Measurements from ENCODE around the gene GAGE2A.
A peak's percentile ranks its signal among the peaks of the same experiment; 100 is the strongest.
"Not testable (repeated sequence)": the region's sequence is repeated elsewhere in the genome, so short reads cannot be mapped to it uniquely, and the experiment has no call there.

GAGE2A gene, protein sequence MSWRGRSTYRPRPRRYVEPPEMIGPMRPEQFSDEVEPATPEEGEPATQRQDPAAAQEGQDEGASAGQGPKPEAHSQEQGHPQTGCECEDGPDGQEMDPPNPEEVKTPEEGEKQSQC

DNA sequence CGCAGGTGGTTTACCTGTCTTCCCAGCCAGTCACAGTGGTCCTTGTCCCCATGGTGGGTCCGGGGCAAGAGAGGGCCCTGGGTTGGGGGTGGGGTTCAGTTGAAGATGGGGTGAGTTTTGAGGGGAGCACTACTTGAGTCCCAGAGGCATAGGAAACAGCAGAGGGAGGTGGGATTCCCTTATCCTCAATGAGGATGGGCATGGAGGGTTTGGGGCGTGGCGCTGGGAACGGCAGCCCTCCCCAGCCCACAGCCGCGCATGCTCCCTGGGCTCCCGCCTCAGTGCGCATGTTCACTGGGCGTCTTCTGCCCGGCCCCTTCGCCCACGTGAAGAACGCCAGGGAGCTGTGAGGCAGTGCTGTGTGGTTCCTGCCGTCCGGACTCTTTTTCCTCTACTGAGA, at the start of gene GAGE2A:
TSS of gene GAGE2A (plus strand) at position 301 of the 400 bp plus-strand sequence. CDS start 1,155 bp downstream, outside the sequence.
- not testable (repeated sequence) for DNase-seq (ENCODE audit: low spot score)

DNA sequence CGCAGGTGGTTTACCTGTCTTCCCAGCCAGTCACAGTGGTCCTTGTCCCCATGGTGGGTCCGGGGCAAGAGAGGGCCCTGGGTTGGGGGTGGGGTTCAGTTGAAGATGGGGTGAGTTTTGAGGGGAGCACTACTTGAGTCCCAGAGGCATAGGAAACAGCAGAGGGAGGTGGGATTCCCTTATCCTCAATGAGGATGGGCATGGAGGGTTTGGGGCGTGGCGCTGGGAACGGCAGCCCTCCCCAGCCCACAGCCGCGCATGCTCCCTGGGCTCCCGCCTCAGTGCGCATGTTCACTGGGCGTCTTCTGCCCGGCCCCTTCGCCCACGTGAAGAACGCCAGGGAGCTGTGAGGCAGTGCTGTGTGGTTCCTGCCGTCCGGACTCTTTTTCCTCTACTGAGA, 47.9 kb upstream of the GAGE2A start, which contains the start of gene GAGE12D:
TSS of gene GAGE12D (plus strand) at position 301 of the 400 bp plus-strand sequence. CDS start 1,155 bp downstream, outside the sequence.
- DNase-seq (ENCODE audit: low spot score), result not testable (repeated sequence)

DNA sequence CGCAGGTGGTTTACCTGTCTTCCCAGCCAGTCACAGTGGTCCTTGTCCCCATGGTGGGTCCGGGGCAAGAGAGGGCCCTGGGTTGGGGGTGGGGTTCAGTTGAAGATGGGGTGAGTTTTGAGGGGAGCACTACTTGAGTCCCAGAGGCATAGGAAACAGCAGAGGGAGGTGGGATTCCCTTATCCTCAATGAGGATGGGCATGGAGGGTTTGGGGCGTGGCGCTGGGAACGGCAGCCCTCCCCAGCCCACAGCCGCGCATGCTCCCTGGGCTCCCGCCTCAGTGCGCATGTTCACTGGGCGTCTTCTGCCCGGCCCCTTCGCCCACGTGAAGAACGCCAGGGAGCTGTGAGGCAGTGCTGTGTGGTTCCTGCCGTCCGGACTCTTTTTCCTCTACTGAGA, 38.3 kb upstream of the GAGE2A start, which contains the start of gene GAGE12E:
TSS of gene GAGE12E (plus strand) at position 301 of the 400 bp plus-strand sequence. CDS start 1,155 bp downstream, outside the sequence.
- DNase-seq (ENCODE audit: low spot score), result not testable (repeated sequence)

DNA sequence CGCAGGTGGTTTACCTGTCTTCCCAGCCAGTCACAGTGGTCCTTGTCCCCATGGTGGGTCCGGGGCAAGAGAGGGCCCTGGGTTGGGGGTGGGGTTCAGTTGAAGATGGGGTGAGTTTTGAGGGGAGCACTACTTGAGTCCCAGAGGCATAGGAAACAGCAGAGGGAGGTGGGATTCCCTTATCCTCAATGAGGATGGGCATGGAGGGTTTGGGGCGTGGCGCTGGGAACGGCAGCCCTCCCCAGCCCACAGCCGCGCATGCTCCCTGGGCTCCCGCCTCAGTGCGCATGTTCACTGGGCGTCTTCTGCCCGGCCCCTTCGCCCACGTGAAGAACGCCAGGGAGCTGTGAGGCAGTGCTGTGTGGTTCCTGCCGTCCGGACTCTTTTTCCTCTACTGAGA, 28.8 kb upstream of the GAGE2A start, which contains the start of gene GAGE12F:
TSS of gene GAGE12F (plus strand) at position 301 of the 400 bp plus-strand sequence. CDS start 1,155 bp downstream, outside the sequence.
- not testable (repeated sequence) for DNase-seq (ENCODE audit: low spot score)

DNA sequence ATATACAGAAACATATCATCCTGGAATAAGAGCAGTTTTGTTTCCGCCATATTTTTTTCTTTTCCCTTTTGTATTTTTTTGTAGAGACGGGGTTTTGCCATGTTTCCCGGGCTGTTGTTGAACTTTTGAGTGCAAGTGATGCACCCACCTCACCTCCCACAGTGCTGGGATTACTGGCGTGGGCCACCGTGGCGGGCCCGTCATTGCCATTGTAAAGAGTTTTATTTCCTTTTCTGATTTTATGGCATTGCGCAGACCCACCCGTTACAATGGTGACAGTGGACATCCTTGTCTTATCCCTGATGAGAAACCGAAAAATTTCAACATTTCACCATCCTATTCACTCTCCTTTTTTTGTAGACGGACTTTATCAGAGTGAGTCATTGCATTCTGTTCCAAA, 20.6 kb upstream of the GAGE2A start:
- DNase-seq (ENCODE audit: low spot score), result not testable (repeated sequence)

DNA sequence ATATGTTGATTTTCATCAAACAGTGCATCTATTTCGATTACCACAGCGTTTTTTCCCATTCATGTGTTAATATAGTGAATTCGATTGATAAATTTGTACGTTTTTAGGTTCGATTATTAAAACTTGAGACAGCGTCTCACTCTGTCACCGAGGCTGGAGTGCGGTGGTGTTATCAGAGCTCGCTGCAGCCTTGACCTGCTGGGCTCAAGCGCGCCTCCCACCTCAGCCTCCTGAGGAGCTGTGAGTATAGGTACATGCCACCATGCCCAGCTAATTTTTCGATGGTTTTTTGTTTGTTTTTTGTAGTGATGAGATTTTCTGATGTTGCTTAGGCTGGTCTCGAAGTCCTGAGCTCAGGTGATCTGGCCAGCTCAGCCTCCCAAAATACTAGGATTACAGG, 20.1 kb upstream of the GAGE2A start:
- DNase-seq (ENCODE audit: low spot score), result not testable (repeated sequence)

DNA sequence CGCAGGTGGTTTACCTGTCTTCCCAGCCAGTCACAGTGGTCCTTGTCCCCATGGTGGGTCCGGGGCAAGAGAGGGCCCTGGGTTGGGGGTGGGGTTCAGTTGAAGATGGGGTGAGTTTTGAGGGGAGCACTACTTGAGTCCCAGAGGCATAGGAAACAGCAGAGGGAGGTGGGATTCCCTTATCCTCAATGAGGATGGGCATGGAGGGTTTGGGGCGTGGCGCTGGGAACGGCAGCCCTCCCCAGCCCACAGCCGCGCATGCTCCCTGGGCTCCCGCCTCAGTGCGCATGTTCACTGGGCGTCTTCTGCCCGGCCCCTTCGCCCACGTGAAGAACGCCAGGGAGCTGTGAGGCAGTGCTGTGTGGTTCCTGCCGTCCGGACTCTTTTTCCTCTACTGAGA, 19.2 kb upstream of the GAGE2A start, which contains the start of gene GAGE12G:
TSS of gene GAGE12G (plus strand) at position 301 of the 400 bp plus-strand sequence. CDS start 1,155 bp downstream, outside the sequence.
- DNase-seq (ENCODE audit: low spot score), result not testable (repeated sequence)

DNA sequence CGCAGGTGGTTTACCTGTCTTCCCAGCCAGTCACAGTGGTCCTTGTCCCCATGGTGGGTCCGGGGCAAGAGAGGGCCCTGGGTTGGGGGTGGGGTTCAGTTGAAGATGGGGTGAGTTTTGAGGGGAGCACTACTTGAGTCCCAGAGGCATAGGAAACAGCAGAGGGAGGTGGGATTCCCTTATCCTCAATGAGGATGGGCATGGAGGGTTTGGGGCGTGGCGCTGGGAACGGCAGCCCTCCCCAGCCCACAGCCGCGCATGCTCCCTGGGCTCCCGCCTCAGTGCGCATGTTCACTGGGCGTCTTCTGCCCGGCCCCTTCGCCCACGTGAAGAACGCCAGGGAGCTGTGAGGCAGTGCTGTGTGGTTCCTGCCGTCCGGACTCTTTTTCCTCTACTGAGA, 9.6 kb upstream of the GAGE2A start, which contains the start of gene GAGE12H:
TSS of gene GAGE12H (plus strand) at position 301 of the 400 bp plus-strand sequence. CDS start 1,155 bp downstream, outside the sequence.
- not testable (repeated sequence) for DNase-seq (ENCODE audit: low spot score)

DNA sequence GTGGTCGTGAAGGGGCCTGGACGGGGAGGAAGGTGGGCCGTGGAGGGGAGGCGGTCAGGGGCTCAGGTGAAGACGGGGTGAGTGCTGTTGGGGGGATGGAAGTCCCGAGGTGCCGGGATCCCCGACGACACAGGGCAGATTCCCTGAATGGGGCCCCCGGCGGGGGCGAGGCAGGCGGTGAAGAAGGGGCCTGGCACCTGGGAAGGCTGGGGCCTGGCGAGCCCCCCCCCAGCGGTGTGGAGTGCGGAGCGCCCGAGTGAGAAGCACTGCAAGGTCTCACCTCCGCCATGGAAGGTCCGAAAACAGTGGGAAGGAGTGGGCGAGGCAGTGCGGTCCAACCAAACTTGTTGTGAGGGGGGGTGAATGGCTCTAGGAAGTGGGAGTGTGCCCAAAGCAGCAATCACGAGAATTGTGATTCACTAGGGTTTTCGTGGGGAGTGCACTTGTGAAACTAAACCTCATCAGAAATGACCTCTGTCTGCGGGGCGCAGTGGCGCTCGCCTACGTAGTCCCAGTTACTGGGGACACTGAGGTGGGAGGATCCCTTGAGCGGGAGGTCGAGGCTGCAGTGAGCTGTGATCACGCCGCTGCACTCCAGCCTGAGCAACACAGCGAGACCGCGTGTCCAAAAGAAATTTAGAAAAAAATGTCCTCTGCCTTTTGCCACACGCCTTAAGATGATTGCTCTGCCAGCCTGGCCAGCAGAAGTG, 628 bp downstream of the GAGE2A start:
- not testable (repeated sequence) for DNase-seq (ENCODE audit: low spot score)

DNA sequence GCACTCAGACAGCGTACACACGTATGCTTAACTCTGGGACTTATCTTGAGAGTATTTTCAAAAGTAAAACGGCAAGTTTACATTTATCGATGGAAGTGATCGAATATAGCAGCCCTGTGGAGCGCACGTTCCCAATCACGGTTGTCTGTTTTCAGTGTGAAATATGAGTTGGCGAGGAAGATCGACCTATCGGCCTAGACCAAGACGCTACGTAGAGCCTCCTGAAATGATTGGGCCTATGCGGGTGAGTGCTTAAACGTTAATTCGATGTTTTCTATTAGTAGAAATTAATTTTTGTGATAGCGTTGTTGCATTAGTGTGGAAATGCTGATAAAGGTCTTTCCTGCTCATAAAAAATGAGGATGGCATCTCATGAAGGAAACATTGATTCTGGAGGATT, 1.2 kb downstream of the GAGE2A start:
- not testable (repeated sequence) for DNase-seq (ENCODE audit: low spot score)

DNA sequence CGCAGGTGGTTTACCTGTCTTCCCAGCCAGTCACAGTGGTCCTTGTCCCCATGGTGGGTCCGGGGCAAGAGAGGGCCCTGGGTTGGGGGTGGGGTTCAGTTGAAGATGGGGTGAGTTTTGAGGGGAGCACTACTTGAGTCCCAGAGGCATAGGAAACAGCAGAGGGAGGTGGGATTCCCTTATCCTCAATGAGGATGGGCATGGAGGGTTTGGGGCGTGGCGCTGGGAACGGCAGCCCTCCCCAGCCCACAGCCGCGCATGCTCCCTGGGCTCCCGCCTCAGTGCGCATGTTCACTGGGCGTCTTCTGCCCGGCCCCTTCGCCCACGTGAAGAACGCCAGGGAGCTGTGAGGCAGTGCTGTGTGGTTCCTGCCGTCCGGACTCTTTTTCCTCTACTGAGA, 9.4 kb downstream of the GAGE2A start, which contains the start of gene GAGE1:
TSS of gene GAGE1 (plus strand) at position 301 of the 400 bp plus-strand sequence. CDS start 1,155 bp downstream, outside the sequence.
- DNase-seq (ENCODE audit: low spot score), result not testable (repeated sequence)

DNA sequence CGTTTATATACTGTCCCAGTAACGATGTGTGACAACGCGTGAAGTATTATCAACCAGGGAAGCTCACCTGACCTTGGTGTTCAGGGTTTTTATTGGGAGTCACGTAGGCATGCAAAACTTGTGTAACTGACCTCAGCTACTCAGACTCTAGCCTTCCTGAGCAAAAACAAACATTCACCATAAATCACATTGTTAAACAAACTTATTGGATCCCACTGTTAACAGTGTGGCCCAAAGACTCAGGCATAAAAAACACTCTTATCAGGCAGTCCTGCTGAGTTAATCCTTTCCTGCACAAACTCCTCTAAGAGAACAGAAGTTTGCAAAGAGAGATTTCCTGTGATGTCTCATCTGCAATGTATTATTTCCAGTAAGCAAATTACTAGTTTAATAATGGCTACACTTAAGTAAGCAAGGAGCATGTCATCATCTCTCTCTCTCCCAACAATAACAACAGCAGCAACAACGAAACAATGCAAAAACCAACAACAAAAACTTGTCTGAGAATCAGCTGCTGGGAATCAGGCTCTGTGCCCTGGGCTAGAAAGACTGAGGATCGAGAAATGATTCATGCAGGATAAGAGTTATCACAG, 21.5 kb downstream of the GAGE2A start:
- DNase-seq (ENCODE audit: low spot score), result no peak

DNA sequence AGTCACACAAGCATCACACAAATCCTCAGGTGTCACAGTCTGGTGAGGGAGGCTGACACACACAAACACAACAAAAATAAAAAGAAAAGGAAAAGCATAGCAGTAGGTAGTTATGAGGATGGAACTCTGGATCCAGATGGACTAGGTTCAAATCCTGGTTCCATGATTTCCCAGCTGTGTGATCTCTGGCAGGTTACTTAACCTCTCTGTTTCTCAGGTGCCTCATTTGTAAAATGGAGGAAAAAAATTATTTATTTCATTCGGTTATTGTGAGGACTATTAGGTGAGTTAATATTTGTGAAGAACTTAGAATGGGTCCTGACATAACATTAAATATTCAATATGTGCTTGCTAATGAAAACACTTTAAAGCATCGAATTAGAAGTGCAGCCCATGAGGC, 29.3 kb downstream of the GAGE2A start:
- DNase-seq (ENCODE audit: low spot score), result no peak

DNA sequence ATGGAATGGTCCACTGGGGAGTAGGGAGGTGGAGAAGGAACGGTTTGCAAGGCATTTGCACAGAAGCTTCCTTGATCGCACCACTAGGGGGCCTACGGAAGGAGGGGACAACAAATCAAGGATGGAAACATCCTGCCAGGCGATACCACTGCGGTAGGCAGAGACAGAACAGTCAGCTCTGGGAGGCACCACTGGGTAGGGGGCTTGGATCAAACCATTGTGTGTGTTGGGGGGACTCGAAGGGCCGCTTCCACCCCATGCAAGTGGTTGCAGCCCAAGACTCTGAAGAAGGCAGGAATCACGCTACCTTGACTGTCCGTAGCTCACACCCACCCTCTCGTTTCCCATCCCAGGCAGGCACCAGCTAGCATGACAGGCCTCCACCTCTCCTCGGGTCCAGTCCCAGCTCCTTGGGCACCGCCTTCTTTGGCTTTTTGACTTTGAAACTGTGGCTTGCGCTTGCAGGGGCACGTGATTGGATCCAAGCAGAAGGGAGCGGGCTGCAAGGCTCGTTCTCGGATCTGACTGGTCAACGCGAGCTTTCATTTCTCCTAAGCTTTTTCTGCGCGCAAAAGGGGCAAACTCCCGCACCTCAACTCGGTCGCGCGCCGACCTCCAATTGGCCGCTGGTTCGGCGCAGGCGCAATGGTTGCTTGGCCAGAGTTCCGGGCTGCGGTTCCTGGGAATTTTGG, 37.9 kb downstream of the GAGE2A start:
- DNase-seq (ENCODE audit: low spot score), result peak; percentile 10

DNA sequence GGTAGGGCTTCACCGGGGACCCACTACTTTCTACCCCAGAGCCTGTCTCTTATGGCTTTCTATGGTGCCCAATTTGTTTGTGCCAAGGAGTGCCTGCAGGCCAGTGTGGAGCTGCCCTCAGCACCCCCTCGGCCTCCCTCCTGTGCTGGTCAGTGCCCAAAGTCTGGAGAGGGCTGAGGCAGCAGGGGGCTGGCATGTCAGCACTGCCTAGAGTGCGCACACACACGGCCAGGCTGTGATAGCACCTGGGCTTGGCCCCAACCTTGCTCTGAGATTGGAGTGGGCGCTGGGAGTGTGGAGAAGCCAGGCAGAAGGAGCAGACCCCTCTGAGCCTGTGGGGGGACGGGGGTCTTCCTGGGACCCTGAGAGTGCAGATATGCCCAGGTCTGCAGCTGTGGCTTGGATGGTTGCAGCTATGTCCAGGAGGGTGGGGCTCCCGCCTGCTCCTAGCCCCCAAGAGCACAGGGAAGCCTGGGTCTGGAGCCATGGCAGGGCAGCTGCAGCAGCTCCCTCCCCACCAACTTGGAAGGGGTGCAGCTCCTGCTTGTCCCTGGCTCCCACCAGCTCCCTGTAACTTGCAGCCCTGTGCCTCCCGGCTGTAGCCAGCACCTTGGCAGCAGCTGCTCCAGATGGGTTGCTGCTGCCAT, 55.8 kb downstream of the GAGE2A start:
- no peak for DNase-seq (ENCODE audit: low spot score)

Measured in AG20443 (cell line).